ENCODE measurements around the gene SLCO2A1. TPM values are rescaled to one million over a fixed set of nuclear protein-coding genes. Genes with fewer than 3 reads are reported as not detected.

SLCO2A1 gene
- total and polyA plus RNA-seq, 2 donors (not counting 1 experiment from before 2014, with no cell fraction given): not detected

DNA sequence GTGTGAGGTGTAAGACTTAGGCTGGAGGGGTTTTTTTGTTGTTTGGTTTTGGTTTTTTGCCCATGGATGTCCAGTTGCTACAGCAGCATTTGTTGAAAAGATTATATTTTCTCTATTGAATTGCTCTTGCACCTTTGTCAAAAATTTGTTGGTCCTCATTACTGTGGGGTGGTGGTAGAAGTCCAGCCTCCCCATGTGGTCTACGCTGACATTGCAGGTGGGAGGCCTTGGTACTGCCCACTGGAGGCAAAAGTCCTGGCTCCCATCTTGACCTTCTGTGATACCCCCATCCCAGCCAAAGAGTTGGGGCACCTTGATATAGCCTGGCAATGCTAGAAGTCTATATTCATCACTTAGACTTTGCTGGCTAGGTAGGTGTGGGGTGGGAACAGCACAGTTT is 128.6 kb downstream of the SLCO2A1 start:
- H3K4me1 ChIP-seq (ENCODE audit: control insufficient read depth in 2 of 2, insufficient read depth in 2 of 2, low read length in 2 of 2): no peaks in the 10 kb centered on the region
- Mint-ChIP-seq H3K9me3 (ENCODE audit: insufficient read depth) (peaks cover 5% of the 10 kb centered on the region), H3K4me3 (no peak overlapping the region), H3K4me1 (peaks cover 6% of the 10 kb centered on the region), H3K27me3 (peaks cover 45% of the 10 kb centered on the region), H3K27ac (no peak overlapping the region)
- no CpG with 5 or more reads among the region's 1 CpG for WGBS (ENCODE audit: insufficient coverage)
- H3K27ac ChIP-seq (ENCODE audit: low read length in 2 of 2): no peak overlapping the region
- no peak overlapping the region for H2AFZ ChIP-seq (ENCODE audit: insufficient read depth, low read depth, low read length, poor library complexity, severe bottlenecking)
- peaks cover 0 to 2% (median 0%) of the 10 kb centered on the region in 3 donors for H3K9me3 ChIP-seq (ENCODE audit: control extremely low read depth in 1 of 3, control insufficient read depth in 2 of 3, insufficient read depth in 1 of 3, low read length in 2 of 3)
- no peak overlapping the region for H3K4me2 ChIP-seq (replicated peaks; ENCODE audit: low read depth, low read length, poor library complexity, severe bottlenecking)
- POLR2A ChIA-PET: no interaction called here
- H3K36me3 ChIP-seq (replicated peaks in 1 of 2; ENCODE audit: control extremely low read depth in 1 of 2, control insufficient read depth in 1 of 2, extremely low read depth in 1 of 2, insufficient read depth in 2 of 2, low read length in 1 of 2): no peaks in the 10 kb centered on the region
- no peaks in the 10 kb centered on the region for H4K20me1 ChIP-seq (ENCODE audit: control insufficient read depth, insufficient read depth, low read length, poor library complexity, severe bottlenecking)
- no peak for ATAC-seq (ENCODE audit: low read depth)
- intact Hi-C loops (cut with micrococcal nuclease): no loop called here
- no peak for DNase-seq
- H3K4me3 ChIP-seq (ENCODE audit: control extremely low read depth in 1 of 5, extremely low read depth in 1 of 5, insufficient read depth in 1 of 5, low read depth in 2 of 5, low read length in 4 of 5): no peak overlapping the region
- H3K9ac ChIP-seq (ENCODE audit: low read length): no peak overlapping the region
- CTCF ChIA-PET: no interaction called here
- H3K27me3 ChIP-seq (replicated peaks in 1 of 4; ENCODE audit: control extremely low read depth in 1 of 4, control insufficient read depth in 3 of 4, insufficient read depth in 4 of 4, low read length in 3 of 4): peaks cover 0 to 20% (median 7%) of the 10 kb centered on the region in 4 experiments
- TF ChIP-seq, protein P1, sequence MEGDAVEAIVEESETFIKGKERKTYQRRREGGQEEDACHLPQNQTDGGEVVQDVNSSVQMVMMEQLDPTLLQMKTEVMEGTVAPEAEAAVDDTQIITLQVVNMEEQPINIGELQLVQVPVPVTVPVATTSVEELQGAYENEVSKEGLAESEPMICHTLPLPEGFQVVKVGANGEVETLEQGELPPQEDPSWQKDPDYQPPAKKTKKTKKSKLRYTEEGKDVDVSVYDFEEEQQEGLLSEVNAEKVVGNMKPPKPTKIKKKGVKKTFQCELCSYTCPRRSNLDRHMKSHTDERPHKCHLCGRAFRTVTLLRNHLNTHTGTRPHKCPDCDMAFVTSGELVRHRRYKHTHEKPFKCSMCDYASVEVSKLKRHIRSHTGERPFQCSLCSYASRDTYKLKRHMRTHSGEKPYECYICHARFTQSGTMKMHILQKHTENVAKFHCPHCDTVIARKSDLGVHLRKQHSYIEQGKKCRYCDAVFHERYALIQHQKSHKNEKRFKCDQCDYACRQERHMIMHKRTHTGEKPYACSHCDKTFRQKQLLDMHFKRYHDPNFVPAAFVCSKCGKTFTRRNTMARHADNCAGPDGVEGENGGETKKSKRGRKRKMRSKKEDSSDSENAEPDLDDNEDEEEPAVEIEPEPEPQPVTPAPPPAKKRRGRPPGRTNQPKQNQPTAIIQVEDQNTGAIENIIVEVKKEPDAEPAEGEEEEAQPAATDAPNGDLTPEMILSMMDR (IDR thresholded peaks at IDR 0.05): no peak
- TF ChIP-seq EZH2 (IDR thresholded peaks at IDR 0.05; ENCODE audit: borderline replicate concordance, insufficient read depth, low read depth, low read length, poor library complexity, severe bottlenecking): no peak
- H3K79me2 ChIP-seq (ENCODE audit: control insufficient read depth, insufficient read depth, low read length): no peaks in the 10 kb centered on the region

DNA sequence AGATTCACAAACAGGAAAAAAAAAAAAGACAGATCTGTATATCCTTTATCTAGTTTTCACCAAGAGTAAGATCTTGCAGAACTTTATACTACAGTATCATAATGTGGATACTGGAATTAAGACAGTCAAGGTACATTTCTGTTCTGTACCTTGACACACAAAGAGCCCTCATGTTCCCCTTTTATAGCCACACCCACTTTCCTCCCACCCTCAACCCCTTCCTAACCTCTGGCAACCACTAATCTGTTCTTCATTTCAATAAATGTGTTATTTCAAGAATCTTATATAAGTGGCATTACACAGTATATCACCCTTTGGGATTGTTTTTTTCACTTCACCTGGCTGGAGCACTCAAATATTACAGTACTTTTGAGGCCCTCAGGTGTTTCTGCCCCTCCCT is 130.4 kb downstream of the SLCO2A1 start:
- Mint-ChIP-seq H3K27ac (no peak overlapping the region), H3K27me3 (peaks cover 40% of the 10 kb centered on the region), H3K4me3 (no peak overlapping the region), H3K9me3 (ENCODE audit: insufficient read depth) (peaks cover 5% of the 10 kb centered on the region), H3K4me1 (peaks cover 10% of the 10 kb centered on the region)
- Histone ChIP-seq H3K9me3 (ENCODE audit: control extremely low read depth in 1 of 3, control insufficient read depth in 2 of 3, insufficient read depth in 1 of 3, low read length in 2 of 3) (peaks cover 0 to 2% (median 0%) of the 10 kb centered on the region in 3 donors), H3K36me3 (replicated peaks in 1 of 2; ENCODE audit: control extremely low read depth in 1 of 2, control insufficient read depth in 1 of 2, extremely low read depth in 1 of 2, insufficient read depth in 2 of 2, low read length in 1 of 2) (no peaks in the 10 kb centered on the region), H3K4me2 (replicated peaks; ENCODE audit: low read depth, low read length, poor library complexity, severe bottlenecking) (no peak overlapping the region), H3K27me3 (replicated peaks in 1 of 4; ENCODE audit: control extremely low read depth in 1 of 4, control insufficient read depth in 3 of 4, insufficient read depth in 4 of 4, low read length in 3 of 4) (peaks cover 0 to 24% (median 6%) of the 10 kb centered on the region in 4 experiments), H3K9ac (ENCODE audit: low read length) (no peak overlapping the region), H2AFZ (ENCODE audit: insufficient read depth, low read depth, low read length, poor library complexity, severe bottlenecking) (no peak overlapping the region), H3K79me2 (ENCODE audit: control insufficient read depth, insufficient read depth, low read length) (no peaks in the 10 kb centered on the region), H3K4me1 (ENCODE audit: control insufficient read depth in 2 of 2, insufficient read depth in 2 of 2, low read length in 2 of 2) (peaks cover 3% of the 10 kb centered on the region in 2 donors), H3K27ac (ENCODE audit: low read length in 2 of 2) (no peak overlapping the region), H4K20me1 (ENCODE audit: control insufficient read depth, insufficient read depth, low read length, poor library complexity, severe bottlenecking) (no peaks in the 10 kb centered on the region), H3K4me3 (ENCODE audit: control extremely low read depth in 1 of 5, extremely low read depth in 1 of 5, insufficient read depth in 1 of 5, low read depth in 2 of 5, low read length in 4 of 5) (no peak overlapping the region)
- ChIA-PET POLR2A (no interaction called here), CTCF (no interaction called here)
- DNase-seq (no peak), ATAC-seq (ENCODE audit: low read depth) (no peak)
- intact Hi-C loops (cut with micrococcal nuclease): no loop called here
- TF ChIP-seq, protein P1 (IDR thresholded peaks at IDR 0.05): no peak
- no peak for TF ChIP-seq EZH2 (IDR thresholded peaks at IDR 0.05; ENCODE audit: borderline replicate concordance, insufficient read depth, low read depth, low read length, poor library complexity, severe bottlenecking)
